Lung (tissue), 12 donors: ENCODE measurements around the gene USP3. TPM values are rescaled to one million over a fixed set of nuclear protein-coding genes. Genes with fewer than 3 reads are reported as not detected.

Experiments
- ATAC-seq: fragments of 200-7000 bp; cut with Tn5 transposase; one replicate; pipeline ENCODE4 v1.9.1; 2020; ENCODE audit warnings: moderate number of reproducible peaks; ENCODE audit not compliant: insufficient read depth, low FRiP score
- DNase-seq, 3 donors: peaks; one replicate each; pipeline ENCODE4 v3.0.0-alpha.2; 2013 to 2017
- H3K27ac ChIP-seq, 2 donors: one replicate each; pipeline ENCODE4 v1.5.1; 2013; ENCODE audit warnings: mild to moderate bottlenecking in 2 of 2, moderate library complexity in 2 of 2, control low read depth in 1 of 2, inconsistent platforms in 1 of 2, low read depth in 1 of 2, low read length in 1 of 2
- H3K27me3 ChIP-seq, 3 donors: one replicate each; pipeline ENCODE4 v1.5.1; 2013; ENCODE audit warnings: low read length in 2 of 3; ENCODE audit not compliant: control insufficient read depth in 3 of 3, insufficient read depth in 3 of 3
- H3K36me3 ChIP-seq, 4 donors: one replicate each; pipeline ENCODE4 v1.5.1; 2013; ENCODE audit warnings: low read length in 4 of 4, mild to moderate bottlenecking in 1 of 4, moderate library complexity in 1 of 4; ENCODE audit not compliant: control insufficient read depth in 4 of 4, insufficient read depth in 4 of 4
- H3K4me1 ChIP-seq, 5 donors: one replicate each; pipeline ENCODE4 v1.5.1; 2013; ENCODE audit warnings: low read length in 5 of 5, mild to moderate bottlenecking in 2 of 5, moderate library complexity in 1 of 5; ENCODE audit not compliant: control insufficient read depth in 5 of 5, insufficient read depth in 5 of 5
- H3K4me3 ChIP-seq: one replicate; pipeline ENCODE4 v1.5.1; 2013; ENCODE audit warnings: mild to moderate bottlenecking, control low read depth, moderate library complexity
- H3K9ac ChIP-seq, 2 donors: one replicate each; pipeline ENCODE4 v1.5.1; 2013; ENCODE audit warnings: low read length in 2 of 2, control low read depth in 1 of 2; ENCODE audit not compliant: insufficient read depth in 1 of 2
- H3K9me3 ChIP-seq, 4 donors: one replicate each; pipeline ENCODE4 v1.5.1; 2013; ENCODE audit warnings: low read length in 3 of 4, mild to moderate bottlenecking in 1 of 4, moderate library complexity in 1 of 4; ENCODE audit not compliant: control insufficient read depth in 4 of 4, insufficient read depth in 3 of 4
- WGBS, 2 donors: extraction: QIAGEN DNeasy Blood & Tissue Kit; methylation state at CpG; one replicate each; pipeline ENCODE4 v1.1.7; 2013; 5-methylcytosine and 5-hydroxymethylcytosine counted together
- polyA plus RNA-seq, 2 donors: library from polyadenylated mRNA; stranded (reverse); fragments of 200-250 nt; gene quantifications; one replicate each; pipeline ENCODE4 v1.2.1, GENCODE V29; 2013
- total RNA-seq, 2 donors: library from RNA; depleted of rRNA in 1 of 2; stranded (reverse); fragments of >200 nt in 1 of 2; gene quantifications; one replicate each; pipeline ENCODE4 v1.2.1, GENCODE V29; 2014 to 2021
- TF ChIP-seq, protein P1 (sequence below): IDR thresholded peaks from 2 replicates; pipeline ENCODE4 v1.5.1; 2012; ENCODE audit warnings: mild to moderate bottlenecking; ENCODE audit errors: control extremely low read depth, extremely low read depth
- donor health status: control.
- donor health status: control.
- donor health status: Bipolar disorder and iron deficiency.
- donor health status: healthy.
- donor health status: DM: yes; HTN: yes; CAD: no.

Gene USP3
- total and polyA plus RNA-seq, 4 donors: 29.1 to 95.5 (median 49.9) TPM

DNA sequence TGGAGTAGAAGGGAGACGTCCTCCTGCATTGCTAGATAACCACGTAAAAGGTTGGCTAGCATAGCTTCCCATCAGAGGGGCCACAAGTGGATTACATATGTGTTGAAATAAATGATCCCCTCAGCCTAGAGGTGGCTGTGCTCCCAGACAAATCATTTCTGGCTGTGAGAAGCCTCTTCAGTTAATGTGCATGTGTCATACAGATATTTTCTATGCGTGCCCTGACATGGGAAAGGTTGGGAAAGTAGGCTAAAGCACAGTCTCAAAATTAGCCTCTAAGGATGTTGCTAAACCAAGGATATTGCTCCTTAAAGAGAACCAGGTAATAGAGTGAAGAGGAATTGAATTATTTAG lies 17.8 kb downstream of the USP3 start:
- TF ChIP-seq, protein P1, sequence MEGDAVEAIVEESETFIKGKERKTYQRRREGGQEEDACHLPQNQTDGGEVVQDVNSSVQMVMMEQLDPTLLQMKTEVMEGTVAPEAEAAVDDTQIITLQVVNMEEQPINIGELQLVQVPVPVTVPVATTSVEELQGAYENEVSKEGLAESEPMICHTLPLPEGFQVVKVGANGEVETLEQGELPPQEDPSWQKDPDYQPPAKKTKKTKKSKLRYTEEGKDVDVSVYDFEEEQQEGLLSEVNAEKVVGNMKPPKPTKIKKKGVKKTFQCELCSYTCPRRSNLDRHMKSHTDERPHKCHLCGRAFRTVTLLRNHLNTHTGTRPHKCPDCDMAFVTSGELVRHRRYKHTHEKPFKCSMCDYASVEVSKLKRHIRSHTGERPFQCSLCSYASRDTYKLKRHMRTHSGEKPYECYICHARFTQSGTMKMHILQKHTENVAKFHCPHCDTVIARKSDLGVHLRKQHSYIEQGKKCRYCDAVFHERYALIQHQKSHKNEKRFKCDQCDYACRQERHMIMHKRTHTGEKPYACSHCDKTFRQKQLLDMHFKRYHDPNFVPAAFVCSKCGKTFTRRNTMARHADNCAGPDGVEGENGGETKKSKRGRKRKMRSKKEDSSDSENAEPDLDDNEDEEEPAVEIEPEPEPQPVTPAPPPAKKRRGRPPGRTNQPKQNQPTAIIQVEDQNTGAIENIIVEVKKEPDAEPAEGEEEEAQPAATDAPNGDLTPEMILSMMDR: no peak
- Histone ChIP-seq H3K27me3 (no peaks in the 10 kb centered on the region), H3K9me3 (no peaks in the 10 kb centered on the region), H3K27ac (peak overlapping the region in 1 of 2 donors; percentile 48), H3K9ac (no peak overlapping the region), H3K4me1 (peaks cover 6 to 34% (median 14%) of the 10 kb centered on the region in 5 donors), H3K36me3 (peaks cover 0 to 2% (median 0%) of the 10 kb centered on the region in 4 donors), H3K4me3 (no peak overlapping the region)
- DNase-seq (no peak), ATAC-seq (no peak)
- 50 to 69% methylated on average over 3 of the region's 3 CpGs for WGBS, 2 donors

DNA sequence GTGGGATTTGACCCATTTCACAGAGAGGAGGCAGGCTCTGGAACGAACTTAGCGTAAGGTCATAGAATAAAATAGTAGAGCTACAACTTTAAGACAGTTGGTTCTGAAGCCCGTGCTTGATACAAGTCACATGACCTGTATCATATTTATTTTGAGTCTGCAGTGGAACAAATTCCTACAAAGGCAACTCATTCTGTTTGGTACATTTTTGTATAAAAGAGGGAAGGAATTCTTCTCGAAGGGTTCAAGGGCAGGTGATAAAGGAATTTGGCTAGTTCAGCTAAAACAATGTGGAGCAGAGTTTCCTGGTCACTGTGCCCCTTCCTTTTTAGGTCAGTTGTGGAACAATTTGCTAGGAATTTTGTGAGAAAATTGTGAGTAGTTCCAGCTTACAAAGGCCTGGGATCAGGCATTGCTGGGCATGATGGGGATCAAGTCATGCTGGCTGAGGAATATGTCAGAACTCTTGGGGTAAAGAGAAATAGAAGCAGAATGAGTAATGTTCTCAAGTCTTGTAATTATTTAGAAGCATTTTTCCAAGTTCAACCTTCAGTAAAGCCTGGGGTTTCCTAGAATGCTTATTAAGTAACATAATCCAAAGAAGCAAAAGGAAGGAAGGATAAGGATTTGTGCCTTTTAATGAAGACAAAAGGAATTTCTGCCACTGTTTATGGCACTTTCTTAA lies 19.1 kb downstream of the USP3 start:
- H3K9ac ChIP-seq: no peak overlapping the region
- H3K27ac ChIP-seq: no peak overlapping the region
- no peak overlapping the region for H3K4me3 ChIP-seq
- DNase-seq (no peak), ATAC-seq (no peak)
- no peaks in the 10 kb centered on the region for H3K9me3 ChIP-seq
- TF ChIP-seq, protein P1: no peak
- peaks cover 6 to 41% (median 15%) of the 10 kb centered on the region in 5 donors for H3K4me1 ChIP-seq
- no peaks in the 10 kb centered on the region for H3K27me3 ChIP-seq
- H3K36me3 ChIP-seq: peaks cover 0 to 2% (median 0%) of the 10 kb centered on the region in 4 donors
- WGBS, 2 donors: 47 to 60% methylated on average over 4 of the region's 4 CpGs

DNA sequence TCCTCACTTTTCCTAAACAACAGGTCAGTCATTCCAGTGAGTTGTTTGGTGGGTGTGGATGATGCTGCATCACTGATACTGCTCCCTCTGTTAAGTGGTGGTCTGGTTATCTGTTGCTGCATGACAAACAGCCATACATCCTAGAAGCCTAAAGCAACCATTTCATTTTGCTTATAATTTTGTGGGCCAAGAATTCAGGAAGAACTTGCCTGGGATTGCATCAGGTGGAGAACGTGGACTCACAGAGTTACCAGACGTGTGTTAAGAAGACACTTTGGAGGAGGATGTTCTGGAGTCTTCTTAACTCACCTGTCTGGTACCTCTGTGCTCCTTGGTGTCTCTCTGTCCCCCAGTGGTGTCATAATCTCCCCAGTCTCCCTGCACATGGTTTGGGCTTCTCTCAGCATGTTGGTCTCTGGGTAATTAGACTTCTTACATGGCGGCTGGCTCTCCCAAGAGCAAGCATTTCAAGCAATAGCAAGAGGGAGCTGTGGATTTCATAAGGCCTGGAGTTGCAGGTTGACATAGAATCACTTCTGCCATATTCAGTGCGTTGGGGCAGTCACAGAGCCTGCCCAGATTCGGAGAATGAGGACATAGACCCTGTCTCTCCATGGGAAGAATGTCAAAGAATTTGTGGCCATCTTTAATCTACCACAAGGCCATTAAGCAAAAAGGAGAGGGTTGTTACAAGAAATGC lies 20.1 kb downstream of the USP3 start:
- TF ChIP-seq, protein P1: no peak
- WGBS, 2 donors: 74 to 94% methylated on average over 5 of the region's 5 CpGs
- DNase-seq (no peak), ATAC-seq (no peak)
- Histone ChIP-seq H3K9ac (no peak overlapping the region), H3K36me3 (peaks cover 0 to 2% (median 0%) of the 10 kb centered on the region in 4 donors), H3K9me3 (no peaks in the 10 kb centered on the region), H3K4me1 (peaks cover 6 to 36% (median 15%) of the 10 kb centered on the region in 5 donors), H3K4me3 (no peak overlapping the region), H3K27ac (no peak overlapping the region), H3K27me3 (no peaks in the 10 kb centered on the region)
